ENCODE results near the gene ABCC2.

Gene ABCC2

DNA sequence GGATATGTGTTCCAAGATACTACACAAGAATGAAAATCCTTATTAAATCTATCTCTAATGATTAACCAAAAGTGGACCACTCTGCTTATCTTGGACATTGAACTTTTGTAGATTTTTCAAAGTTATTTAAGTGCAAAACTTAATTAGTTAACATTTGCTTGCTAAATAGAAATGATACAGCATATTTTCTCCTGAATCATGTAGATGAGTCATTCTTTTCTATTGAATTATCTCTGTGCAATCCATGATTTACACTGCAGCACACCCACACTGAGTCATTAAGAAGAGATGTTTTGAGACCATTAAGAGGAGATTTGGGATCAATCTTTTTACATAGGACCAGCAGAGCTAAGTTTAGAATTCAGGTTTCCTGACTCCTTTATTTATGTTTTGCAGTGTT lies 6.6 kb upstream of the ABCC2 start:
- peak; percentile 31 for DNase-seq (ENCODE audit: low read depth)

DNA sequence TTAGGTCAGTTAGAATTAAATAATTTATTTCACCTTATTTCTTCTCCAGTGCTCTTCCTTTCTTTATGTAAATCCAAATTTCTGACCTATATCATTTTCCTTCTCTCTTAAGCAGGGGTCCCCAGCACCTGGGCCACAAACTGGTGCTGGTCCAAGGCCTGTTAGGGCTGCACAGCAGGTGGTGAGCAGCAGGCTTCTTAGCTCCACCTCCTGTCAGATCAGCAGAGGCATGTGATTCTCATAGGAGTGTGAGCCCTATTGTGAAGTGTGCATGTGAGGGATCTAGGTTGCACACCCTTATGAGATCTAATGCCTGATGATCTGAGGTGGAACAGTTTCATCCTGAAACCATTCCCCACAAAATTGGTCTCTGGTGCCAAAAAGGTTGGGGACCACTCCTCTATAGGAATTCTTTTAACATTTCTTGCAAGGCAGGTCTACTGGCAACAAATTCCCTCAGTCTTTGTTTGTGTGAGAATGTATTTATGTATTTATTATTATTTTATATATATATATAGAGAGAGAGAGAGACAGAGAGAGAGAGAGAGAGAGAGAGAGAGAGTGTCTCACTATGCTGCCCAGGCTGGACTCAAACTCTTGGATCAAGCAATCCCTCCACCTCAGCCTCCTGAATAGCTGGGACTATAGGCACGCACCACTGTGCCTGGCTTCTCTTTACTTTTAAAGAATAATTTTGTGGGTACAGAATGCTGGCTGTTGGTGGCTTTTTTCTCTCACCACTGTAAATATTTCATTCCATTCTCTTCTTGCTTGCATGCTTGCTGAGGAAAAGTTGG lies 4.3 kb upstream of the ABCC2 start:
- DNase-seq (ENCODE audit: low read depth), result no peak

DNA sequence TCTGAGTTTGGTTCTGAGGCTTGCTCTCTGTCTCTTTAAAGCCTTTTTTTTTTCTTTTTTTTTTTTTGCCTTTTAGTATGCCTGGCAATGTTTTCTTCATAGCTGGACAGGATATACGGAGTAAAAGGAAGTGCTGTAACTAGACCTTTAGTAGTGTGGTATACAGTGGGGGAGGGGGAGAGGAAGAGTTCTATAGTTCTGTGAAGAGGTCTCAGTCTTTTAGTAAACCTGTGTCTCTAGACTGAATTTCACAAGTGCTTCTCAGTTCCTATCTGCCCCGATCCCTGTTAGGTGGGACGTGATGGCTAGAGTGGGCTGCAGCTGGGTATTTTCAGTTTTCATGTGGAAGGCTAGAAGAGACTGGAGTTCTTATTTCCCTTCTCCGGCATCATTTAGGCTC lies 3.1 kb upstream of the ABCC2 start:
- DNase-seq (ENCODE audit: low read depth), result no peak

DNA sequence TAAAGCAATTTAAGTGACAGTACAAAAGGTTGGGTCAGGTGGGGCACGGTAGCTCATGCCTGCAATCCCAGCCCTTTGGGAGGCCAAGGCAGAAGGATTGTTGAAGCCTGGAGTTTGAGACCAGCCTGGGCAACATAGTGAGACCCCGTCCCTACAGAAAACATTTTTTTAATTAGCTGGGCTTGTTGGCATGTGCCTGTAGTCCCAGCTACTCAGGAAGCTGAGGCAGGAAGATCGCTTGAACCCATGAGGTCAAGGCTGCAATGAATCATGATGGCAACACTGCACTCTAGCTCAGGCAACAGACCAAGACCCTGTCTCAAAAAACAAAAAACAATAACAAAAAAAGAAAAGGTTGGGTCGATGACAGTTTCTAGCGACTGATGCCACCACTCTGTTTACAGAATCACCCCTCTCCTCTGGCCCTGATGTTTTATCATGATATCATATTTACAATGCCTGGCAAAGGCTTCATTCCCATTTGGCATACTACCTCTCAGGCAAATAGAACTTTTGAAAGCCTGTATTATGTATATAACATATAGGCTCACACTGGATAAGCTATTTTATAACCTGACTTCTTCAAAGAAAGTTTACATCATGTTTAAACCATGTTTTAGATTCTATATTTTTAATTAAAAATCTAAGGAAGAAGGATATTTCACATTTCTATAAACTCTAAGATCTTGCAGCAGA lies 558 bp upstream of the ABCC2 start:
- DNase-seq (ENCODE audit: low read depth), result no peak

DNA sequence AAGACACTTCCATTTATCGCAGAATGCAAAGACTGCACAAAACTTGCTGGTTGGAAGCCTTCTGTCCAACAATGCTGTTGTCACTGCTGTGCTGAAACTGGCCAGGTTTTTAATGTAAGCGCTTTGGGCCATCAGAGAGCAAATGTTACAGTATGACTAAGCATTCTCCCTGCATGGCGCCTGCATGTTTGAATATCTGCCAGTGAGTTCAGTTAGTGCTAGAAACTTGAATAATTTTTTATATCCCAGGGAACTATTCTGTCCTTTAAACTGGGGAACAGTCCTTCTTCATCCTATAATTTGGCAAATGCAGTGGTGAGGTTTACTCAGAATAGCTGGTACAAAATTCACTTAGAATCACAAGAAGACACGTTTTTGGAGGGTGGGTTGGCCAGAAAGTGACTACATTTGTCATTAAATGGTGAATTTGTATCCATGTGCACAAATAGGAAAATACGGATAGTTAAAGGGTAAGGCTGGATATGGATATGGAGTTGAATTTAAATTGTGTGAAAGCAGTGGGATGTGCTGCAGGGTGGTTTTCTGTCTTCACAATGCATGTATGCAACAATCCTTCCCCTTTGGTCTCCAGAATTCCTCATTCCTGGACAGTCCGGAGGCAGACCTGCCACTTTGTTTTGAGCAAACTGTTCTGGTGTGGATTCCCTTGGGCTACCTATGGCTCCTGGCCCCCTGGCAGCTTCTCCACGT lies 1.7 kb downstream of the ABCC2 start:
- DNase-seq (ENCODE audit: low read depth), result no peak

DNA sequence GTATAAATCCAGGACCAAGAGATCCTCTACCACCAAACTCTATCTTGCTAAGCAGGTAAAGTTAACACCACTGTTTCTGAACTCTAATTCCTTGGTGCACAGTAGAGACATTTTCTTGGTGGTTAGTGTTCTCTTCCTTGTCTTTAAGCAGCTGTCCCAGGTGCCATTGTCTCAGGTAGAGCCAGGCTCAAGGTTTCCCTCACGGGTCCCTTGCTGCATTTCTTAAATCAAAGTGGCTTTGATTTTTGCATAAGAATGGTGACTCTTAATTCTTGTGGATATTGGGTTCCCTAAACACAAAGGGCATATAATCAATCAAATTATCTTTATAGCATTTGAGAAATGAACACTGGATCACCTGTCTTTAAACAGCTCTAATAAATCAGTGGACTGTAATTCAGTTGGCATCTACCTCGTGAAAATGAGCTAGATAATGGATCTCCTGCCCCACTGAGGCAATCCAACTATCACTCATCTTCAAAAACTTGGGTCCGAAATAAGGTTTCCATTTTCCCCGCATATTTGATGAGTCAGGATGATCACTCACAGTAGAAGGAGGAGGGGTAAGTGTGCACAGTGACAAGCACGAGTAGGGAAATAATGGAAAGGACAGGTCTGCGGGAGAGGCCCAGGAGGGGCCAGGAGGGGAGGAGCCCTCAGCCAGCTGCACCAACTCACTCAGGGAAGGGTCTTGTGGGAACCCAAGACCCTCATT lies 2.4 kb downstream of the ABCC2 start:
- no peak for DNase-seq (ENCODE audit: low read depth)

DNA sequence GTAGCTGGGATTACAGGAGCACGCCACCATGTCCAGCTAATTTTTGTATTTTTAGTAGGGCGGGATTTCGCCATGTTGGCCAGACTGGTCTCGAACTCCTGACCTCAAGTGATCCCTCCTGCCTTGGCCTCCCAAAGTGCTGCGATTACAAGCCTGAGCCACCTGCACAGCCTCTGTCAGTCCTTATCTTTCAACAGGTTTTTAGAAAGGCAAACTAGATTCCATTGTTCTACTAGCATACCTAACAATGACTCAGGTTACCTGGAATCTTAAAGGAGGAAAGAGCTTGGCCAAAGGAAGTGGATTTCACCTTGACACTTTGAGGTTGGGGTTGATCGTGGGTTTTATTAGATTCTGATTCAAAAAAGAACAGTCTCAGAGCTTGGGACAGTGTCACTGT lies 3.2 kb downstream of the ABCC2 start:
- DNase-seq (ENCODE audit: low read depth), result no peak

DNA sequence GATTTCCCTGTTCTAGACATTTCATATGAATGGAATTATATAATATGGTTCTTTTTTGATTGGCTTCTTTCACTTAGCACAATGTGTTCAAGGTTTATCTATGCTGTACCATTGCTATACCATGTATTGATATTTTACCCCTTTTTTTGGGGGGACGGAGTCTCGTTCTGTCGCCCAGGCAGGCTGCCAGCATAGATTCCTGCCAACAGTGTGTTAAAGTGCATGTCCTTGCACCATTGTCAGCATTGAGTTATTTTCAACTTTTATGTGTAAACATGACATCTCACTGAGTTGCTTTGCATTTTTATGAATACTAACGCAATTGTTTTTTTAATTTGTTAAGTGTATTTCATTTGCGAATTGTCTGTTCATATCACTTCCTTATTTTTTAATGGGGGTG lies 4.9 kb downstream of the ABCC2 start:
- DNase-seq (ENCODE audit: low read depth), result no peak

DNA sequence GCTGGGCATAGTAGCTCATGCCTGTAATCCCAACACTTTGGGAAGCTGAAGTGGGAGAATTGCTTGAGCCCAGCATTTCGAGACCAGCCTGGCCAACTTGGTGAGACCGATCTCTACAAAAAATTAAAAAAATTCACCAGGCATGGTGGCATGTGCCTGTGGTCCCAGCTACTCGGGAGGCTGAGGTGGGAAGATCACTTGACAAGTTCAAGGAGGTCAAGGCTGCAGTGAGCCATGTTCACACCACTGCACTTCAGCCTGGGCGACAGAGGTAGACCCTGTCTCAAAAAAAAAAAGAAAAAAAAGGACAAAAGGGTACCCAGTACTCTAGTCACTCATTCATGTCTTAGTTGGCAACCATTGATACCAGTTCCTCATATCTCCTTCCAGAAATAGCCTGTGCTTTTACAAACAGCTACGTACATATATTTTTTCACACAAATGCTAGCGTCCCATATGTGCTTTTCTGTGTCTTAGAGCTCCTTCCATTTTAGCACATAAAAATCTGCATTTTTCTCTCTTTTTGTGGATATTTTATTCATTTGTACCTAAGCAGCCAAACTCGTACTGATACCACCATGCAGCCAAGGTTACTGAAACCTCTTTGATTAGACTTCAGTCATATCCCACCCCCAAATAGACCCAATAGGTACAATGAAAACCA lies 5.5 kb downstream of the ABCC2 start:
- no peak for DNase-seq (ENCODE audit: low read depth)

DNA sequence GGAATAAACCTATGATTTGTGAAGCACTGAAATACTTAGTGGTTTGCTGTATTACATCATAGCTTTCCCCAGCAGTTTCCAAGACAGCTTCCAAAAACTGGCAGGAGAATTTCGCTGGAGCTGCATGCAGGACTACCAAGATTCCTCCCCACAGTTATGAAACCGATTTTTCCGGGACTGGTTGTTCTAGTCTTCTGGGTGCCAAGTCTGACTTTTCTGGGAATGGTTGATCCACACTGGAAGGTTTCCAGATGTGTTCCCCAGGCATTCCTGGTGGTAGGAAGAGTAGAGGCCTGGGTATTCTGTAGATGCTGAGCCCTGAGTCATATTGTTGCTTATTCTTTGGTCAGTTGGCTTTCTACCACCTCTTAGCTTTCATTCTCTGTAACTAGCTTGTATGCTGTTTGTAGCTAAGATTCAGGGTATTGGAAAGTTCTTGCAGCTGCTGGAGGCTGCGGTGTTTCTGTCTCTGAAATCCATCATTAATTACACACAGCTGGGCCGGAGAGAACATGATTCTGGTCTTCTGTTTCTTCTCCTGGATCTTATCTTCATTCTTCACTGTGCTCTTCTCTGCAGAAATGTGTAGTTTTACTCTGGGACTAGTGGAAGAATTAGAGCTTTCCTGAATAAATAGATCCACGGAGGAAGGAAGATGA lies 6.3 kb downstream of the ABCC2 start:
- DNase-seq (ENCODE audit: low read depth), result no peak

DNA sequence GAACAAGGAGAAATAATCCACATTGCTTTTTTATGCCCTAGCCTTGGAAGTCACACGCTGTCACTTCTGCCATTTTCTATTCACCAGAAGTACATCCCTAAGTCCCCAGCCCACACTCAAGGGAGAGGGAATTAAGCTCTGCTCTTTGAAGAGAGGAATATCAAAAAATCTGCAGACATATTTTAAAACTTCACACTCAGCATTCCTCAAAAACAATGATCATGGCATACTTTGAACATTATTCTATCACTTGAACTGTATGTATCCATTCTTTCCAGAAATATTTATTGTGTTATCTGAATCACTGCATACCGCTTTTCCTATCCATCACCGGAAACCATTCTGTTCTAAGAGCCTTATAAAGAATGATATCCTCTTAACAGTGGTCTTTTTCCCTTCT lies 9.4 kb downstream of the ABCC2 start:
- DNase-seq (ENCODE audit: low read depth), result no peak

DNA sequence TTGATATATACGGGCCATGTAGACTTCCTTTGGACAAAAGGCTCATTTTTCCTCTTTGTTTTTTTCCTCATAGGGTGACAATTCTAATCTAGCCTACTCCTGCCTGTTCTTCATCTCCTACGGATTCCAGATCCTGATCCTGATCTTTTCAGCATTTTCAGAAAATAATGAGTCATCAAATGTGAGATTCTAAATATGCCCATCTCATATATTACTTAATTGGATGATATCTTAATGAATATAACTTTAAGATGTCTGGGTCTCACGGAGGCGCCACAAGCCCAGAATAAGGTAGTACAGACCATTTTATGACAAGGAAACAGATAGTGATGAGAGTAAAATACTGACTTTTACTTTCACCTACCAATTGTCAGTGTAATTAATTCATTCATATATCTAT lies 11.4 kb downstream of the ABCC2 start:
- no peak for DNase-seq (ENCODE audit: low read depth)

DNA sequence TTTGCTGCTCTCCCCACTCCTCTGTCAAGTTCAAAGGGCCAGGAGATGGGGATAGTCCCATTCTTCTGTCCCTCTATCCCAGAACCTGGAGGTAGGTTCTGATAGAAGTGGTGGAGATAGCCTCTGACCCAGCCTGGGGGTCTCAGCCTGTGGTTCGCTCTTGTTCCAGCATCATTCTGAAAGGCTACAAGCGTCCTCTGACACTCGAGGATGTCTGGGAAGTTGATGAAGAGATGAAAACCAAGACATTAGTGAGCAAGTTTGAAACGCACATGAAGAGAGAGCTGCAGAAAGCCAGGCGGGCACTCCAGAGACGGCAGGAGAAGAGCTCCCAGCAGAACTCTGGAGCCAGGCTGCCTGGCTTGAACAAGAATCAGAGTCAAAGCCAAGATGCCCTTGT lies 14.5 kb downstream of the ABCC2 start:
- no peak for DNase-seq (ENCODE audit: low read depth)

DNA sequence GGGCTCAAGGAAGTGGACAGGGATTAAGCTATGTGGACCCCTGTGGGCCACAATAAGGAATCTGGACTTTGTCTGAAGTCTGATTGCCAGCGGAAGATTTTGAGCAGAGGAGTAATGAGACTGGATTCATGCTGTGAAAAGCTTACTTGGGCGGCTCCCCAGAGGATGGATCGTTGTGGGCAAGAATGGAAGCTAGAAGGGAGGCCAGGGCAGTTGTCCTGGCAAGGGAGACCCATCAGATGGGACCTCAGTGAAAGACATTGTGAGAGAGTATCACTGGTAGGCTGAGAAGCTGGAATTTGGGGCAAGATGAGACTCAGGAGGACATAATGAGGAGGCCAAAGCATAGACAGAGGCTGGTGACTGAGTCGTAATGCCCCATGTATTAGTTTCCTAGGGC lies 15.6 kb downstream of the ABCC2 start:
- DNase-seq (ENCODE audit: low read depth), result no peak

DNA sequence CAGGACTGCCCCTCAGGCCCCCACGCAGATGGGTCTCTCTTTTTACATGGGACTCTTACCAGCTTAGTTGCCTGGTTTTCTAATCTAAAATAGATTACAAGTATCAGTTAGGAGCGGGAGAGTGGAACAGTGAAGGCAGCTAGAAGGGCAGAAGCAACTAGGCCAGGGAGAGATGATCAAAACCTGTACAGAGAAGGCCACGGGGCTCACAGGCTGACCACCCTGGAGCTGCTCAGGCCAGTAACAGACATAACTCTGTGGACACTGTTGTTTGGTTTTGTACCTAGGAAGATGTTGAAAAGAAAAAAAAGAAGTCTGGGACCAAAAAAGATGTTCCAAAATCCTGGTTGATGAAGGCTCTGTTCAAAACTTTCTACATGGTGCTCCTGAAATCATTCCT lies 16.5 kb downstream of the ABCC2 start:
- no peak for DNase-seq (ENCODE audit: low read depth)

DNA sequence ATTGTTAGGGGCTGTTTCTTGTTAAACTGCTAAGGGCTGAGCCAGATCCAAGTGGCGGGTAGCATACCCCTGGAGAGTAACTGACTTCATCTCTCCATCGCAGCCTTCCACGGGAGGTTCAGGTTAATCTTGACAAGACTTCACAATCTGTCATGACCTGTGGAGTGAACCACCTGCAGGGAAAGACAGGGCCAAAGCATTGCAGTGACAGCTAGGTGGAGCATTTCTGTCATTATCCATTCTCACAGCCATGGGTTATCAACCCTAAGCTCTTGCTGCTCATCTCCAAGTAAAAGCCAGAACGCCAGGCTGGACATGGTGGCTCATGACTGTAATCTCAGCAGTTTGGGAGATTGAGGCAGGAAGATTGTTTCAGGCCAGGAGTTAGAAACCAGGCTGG lies 17.2 kb downstream of the ABCC2 start:
- no peak for DNase-seq (ENCODE audit: low read depth)

DNA sequence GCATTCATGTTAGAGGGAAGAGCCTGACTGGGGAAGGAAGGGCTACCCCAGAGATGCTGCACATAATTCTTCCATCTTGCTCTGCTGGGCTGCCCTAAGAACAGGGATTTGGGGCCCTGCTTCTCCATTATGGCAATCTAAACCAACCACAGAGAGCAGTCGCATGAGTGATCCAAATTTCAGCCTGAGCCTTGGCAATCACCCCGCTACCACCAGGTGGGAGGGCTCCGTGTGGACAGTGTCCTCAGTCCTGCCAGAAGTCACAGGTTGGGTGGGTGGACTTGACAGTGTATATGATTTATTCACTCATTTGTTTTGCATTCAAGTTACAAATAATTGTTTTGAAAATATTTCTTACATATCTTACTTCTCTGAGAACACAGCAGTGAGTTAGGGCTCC lies 22.0 kb downstream of the ABCC2 start:
- no peak for DNase-seq (ENCODE audit: low read depth)

DNA sequence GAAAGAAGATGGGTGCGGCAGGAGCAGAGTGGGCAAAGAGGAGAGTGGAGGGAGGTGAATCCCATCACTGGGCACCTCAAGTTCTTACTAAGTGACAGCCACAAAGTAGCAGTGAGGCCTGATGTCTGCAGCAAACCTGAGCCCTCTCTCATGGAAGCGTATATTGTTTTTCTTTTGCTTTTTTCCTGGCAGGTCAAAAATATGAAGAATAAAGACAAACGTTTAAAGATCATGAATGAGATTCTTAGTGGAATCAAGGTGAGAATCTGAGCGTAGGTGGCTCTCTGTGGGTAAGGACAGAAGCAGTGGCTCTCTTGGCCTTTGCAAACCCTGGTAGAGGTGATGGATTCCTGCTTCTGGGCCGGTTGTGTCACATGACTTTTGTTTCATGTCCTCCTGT lies 22.8 kb downstream of the ABCC2 start:
- no peak for DNase-seq (ENCODE audit: low read depth)

DNA sequence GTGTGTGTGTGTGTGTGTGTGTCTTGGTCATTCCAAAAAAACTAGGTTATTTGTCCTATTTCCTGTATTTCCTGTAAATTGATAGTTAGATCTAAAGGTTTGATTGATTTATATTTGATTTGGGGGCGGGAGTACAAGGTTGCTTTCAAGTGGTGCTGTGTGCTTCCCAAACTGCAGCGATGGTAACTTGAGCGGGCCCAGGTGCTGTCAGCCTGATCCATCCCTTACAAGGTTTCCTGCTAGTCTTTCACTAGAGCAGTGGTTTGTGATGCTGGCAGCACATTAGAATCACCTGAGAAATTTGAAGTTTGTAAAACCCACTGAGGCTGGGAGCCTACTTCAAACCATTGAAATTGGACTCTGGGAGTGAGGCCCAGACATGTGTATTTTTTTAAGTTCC lies 23.7 kb downstream of the ABCC2 start:
- DNase-seq (ENCODE audit: low read depth), result no peak

DNA sequence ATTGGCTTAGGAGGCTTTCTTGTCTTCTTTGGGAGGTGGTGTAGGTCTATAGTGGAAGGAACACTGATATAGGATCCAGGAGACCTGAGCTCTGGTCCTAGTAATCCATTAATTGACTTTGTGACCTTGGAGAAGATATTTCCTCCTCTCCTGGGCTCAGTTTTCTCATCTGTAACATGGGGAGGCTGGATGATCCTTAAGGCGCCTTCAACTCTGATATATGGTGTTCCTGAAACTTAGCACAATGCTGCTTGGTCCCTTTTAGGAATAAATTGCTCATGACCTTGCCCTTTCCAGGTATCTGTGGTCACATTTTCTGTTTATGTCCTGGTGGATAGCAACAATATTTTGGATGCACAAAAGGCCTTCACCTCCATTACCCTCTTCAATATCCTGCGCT lies 25.3 kb downstream of the ABCC2 start:
- DNase-seq (ENCODE audit: low read depth), result no peak

DNA sequence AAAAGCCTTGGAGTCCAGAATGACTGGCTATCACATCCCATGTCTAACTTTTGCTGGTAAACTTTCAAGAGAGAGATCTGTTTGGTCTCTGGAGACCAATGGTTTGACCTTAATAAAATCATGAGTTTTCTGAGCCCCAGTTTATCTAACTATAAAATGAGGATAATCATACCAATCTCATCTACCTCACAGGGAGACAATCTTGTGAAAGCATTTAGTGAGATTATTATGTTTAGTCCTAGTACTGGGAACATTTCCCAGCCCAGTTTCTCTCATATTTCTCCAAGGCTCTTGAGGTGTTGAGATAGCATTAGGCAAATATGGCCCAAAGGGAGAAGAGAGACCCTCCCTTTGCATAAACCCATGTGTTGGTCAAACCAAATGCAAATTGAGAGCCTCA lies 25.8 kb downstream of the ABCC2 start:
- no peak for DNase-seq (ENCODE audit: low read depth)

DNA sequence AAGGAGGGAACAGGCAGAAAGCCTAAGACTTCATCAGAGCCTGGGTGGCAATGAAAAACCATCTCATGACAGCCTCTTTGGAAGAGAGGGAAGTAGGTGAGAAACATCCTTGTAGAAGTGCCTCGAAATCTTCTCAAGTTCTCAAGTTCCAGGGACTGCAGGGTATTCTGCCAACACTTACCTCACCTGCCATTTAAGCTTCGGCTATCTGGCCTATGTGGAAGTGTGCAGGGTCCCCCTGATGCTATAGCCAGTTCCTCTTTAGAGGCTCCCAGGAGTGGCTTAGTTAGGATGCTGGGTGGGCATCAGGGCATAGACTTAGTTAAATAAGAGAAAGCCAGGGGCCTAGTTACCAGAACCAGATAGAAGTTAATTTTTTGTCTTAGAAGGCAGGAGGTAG lies 27.0 kb downstream of the ABCC2 start:
- no peak for DNase-seq (ENCODE audit: low read depth)
